ENCODE data around the gene TPCN2. TPM values are rescaled to one million over a fixed set of nuclear protein-coding genes. Genes with fewer than 3 reads are reported as not detected.

TPCN2 gene
- polyA plus RNA-seq, 1 donor from 2014 or later, result 14.2 TPM

- H4K20me1 ChIP-seq (ENCODE audit: insufficient read depth), result no peaks in the 10 kb centered on the region
- no peak for TF ChIP-seq TAF1 (IDR thresholded peaks at IDR 0.05; ENCODE audit: low read depth)
- TF ChIP-seq POLR2AphosphoS5 (IDR thresholded peaks at IDR 0.05), result no peak
- TF ChIP-seq EP300 (conservative IDR thresholded peaks at IDR 0.05; ENCODE audit: poor library complexity, severe bottlenecking), result no peak
- no peak for TF ChIP-seq MXI1 (conservative IDR thresholded peaks at IDR 0.05; ENCODE audit: poor library complexity, severe bottlenecking)
- H3K27me3 ChIP-seq (ENCODE audit: insufficient read depth, low read depth, low read length), result no peaks in the 10 kb centered on the region
- H3K9me3 ChIP-seq (ENCODE audit: low read length), result no peaks in the 10 kb centered on the region
- H3F3A ChIP-seq (ENCODE audit: insufficient read depth, low read length, poor library complexity, severe bottlenecking), result no peaks in the 10 kb centered on the region
- H3K27ac ChIP-seq (ENCODE audit: low read length), result no peak overlapping the region
- no peak overlapping the region for H2AFZ ChIP-seq (ENCODE audit: low read depth, low read length)
- no peak overlapping the region for H3K4me2 ChIP-seq (ENCODE audit: low read length)
- no peak overlapping the region for H3K4me3 ChIP-seq (ENCODE audit: low read length)
- H3K9ac ChIP-seq (ENCODE audit: low read length), result no peak overlapping the region
- no peaks in the 10 kb centered on the region for H3K79me2 ChIP-seq (replicated peaks; ENCODE audit: insufficient read depth, low read length)
- no peaks in the 10 kb centered on the region for H3K9me2 ChIP-seq (ENCODE audit: insufficient read depth, low read length)
- no peaks in the 10 kb centered on the region for H3K36me3 ChIP-seq (ENCODE audit: insufficient read depth, low read length)
These were observed 65.1 kb downstream of the TPCN2 start for GRCh38 chr11:69113646-69114340.

DNA sequence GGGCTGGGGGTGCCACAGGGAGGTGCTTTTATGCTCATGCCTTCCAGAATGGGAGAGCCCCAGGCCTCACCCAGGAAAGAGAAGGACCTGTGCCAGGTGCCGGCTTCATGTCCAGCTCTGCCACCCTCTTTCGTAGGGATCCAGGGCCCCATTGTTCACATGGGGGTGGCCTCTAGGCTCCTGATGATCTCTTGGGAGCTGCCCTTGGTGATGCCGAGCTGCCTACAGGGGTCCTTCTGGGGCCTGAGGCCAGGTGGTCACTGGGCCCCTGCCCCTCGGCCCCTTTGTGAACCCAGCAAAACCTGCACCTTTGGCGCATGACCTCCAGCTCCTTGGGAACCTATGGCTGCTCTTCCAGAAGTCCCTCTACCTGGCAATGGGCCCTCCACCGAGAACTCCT is 65.6 kb downstream of the TPCN2 start:
- Histone ChIP-seq H3K4me3 (ENCODE audit: low read length) (no peak overlapping the region), H3K9me2 (ENCODE audit: insufficient read depth, low read length) (no peaks in the 10 kb centered on the region), H3F3A (ENCODE audit: insufficient read depth, low read length, poor library complexity, severe bottlenecking) (no peaks in the 10 kb centered on the region), H3K9me3 (ENCODE audit: low read length) (no peaks in the 10 kb centered on the region), H3K27ac (ENCODE audit: low read length) (no peak overlapping the region), H3K36me3 (ENCODE audit: insufficient read depth, low read length) (no peaks in the 10 kb centered on the region), H2AFZ (ENCODE audit: low read depth, low read length) (no peak overlapping the region), H3K27me3 (ENCODE audit: insufficient read depth, low read depth, low read length) (no peaks in the 10 kb centered on the region), H3K79me2 (replicated peaks; ENCODE audit: insufficient read depth, low read length) (no peaks in the 10 kb centered on the region), H4K20me1 (ENCODE audit: insufficient read depth) (no peaks in the 10 kb centered on the region), H3K4me2 (ENCODE audit: low read length) (no peak overlapping the region), H3K9ac (ENCODE audit: low read length) (no peak overlapping the region)
- TF ChIP-seq RAD21 (conservative IDR thresholded peaks at IDR 0.05), result no peak
- TF ChIP-seq REST (IDR thresholded peaks at IDR 0.05; ENCODE audit: borderline replicate concordance), result no peak
- TF ChIP-seq CTCF (IDR thresholded peaks at IDR 0.05; ENCODE audit: poor library complexity, severe bottlenecking), result no peak
- TF ChIP-seq POLR2AphosphoS5 (IDR thresholded peaks at IDR 0.05), result no peak
- no peak for TF ChIP-seq SMC3 (conservative IDR thresholded peaks at IDR 0.05; ENCODE audit: poor library complexity)
- TF ChIP-seq TAF1 (IDR thresholded peaks at IDR 0.05; ENCODE audit: low read depth), result no peak

All from neural cell (in vitro differentiated cells).